Activated CD8-positive, alpha-beta memory T cell treated with anti-CD3 and anti-CD28 coated beads for 48 hours (primary cell): ENCODE results near the gene DHODH.

ENCODE experiments used
- DNase-seq, 3 experiments: peaks; one replicate each; pipeline ENCODE4 v3.0.0-alpha.2; 2020; ENCODE audit warnings: low read depth in 2 of 3, low spot score in 2 of 3

Gene DHODH

DNA sequence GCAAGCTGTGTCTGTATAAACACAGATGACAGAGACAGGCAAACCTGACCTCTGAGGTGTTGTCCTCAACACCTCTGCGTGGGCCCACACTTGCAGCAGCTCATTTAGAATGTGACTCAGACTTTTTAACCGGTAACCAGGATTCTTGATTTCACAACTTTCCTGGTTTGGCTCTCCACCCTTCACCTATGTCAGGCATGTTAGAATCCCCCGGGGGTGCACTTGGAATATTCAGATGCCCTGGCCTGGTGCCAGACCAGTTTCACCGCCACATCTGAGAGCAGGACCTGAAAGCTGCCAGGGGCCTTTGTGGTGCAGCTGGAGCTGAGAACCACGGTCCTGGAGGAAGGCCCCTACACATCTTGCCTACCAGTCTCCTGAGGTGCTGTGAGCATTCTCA is 4.8 kb downstream of the DHODH start:
- DNase-seq, result no peak

DNA sequence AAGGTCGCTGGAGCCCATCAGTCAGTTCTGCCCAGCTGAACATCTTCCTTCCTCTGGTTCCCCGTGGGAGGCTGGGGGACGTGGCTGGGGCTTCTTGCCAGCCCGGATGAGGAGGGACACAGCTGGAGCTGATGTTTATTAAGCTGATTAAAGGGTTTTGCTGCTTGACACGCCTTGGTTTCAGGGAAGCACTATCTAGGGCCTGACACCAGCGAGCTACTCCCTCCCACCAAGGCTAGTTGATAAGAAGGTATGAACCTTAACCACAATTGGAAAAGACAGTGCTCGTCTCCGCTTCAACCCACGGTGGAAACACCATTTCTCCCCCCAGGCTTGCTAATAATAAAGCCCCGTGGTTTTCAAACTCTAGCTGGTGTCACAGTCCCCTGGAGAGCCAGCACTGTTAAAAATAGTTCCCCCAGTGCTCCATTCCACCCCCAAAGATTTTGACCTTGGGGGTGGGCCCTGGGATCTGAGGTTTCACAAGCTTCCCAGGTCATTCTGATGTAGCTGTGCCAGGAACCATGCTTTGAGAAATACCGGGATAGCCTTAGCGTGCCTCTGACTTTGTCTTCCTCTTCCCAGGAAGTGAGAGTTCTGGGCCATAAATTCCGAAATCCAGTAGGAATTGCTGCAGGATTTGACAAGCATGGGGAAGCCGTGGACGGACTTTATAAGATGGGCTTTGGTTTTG is 5.5 kb downstream of the DHODH start:
- no peak for DNase-seq

DNA sequence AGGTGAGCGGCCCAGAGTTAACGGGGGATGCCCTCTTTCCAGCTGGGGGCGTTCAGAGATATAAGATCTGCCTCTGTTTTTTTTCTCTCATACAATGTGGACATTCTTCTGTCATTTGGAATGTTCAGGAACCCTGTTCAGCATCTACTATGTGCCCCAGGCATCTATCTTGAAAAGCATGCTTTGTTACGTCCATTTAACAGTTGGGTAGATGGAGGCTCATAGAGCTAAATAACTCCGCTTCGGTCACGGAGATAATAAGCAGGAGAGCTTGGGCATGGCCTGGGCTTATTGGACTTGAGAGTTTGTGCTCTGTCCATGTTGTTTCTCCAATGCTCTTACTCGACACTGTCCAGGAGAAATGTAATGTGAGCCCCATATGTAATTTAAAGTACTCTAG is 6.1 kb downstream of the DHODH start:
- DNase-seq, result no peak

DNA sequence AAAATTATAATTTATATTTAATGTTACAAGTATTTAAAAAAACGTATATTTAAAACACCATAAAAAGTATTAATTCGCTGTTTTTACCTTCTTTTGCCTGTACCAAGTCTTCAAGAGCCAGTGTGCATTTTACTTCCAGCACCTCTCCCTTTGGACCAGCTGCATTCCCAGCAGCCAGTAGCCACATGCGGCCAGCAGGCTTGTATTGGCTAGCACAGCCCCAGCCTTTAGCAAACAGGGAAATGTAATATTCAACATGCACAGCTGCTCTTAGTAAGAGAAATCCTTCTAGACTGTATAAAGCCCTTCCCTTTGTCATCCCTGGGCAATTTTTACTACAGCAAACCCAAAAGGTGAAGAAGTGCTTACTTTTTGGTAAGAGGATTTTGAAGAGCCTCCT is 6.6 kb downstream of the DHODH start:
- no peak for DNase-seq

DNA sequence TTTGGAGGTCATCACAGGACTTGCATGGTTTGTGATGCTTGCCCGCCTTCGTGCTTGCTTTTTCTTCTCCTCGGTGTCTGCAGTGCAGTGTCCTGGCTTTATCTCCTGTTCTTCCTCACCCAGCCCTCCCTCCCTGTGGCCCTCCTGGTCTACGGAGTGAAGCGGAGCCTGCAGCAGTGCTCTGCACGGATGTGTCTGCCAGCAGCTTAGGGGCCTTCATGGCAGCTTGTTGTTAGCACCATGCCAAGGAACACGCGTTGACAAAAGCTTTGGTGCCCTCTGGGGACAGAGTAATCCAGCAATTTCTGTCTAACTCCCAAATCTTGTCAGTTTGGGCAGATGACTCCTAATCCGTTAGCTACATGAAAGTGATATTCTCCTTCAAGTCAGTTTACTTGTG is 9.9 kb downstream of the DHODH start:
- DNase-seq, result no peak

DNA sequence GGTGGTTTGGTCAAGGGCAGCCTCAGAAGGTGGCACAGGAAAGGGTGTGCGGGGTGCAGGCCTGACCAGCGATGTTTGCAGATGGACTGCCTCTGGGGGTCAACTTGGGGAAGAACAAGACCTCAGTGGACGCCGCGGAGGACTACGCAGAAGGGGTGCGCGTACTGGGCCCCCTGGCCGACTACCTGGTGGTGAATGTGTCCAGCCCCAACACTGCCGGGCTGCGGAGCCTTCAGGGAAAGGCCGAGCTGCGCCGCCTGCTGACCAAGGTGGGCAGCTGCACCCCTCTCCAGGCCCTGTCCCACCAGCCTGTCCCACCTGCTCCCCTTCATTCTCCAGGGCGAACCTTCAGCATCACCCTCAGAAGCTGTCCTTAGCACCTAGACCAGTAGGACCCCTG is 12.5 kb downstream of the DHODH start:
- DNase-seq, result no peak

DNA sequence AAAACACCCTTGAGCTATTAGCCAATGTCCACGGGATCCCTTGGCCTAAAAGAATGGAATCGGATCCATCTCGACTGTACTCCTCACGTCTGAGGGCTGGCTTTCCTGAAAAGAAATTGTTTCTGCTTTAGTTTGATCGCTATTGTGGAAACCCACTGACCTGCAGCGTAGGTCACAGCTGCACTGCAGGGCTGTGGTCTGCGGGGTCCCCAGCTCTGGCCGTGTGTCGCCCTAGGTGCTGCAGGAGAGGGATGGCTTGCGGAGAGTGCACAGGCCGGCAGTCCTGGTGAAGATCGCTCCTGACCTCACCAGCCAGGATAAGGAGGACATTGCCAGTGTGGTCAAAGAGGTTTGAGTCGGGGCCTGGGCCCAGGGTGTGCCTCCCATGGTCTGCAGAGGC is 13.6 kb downstream of the DHODH start:
- no peak for DNase-seq

DNA sequence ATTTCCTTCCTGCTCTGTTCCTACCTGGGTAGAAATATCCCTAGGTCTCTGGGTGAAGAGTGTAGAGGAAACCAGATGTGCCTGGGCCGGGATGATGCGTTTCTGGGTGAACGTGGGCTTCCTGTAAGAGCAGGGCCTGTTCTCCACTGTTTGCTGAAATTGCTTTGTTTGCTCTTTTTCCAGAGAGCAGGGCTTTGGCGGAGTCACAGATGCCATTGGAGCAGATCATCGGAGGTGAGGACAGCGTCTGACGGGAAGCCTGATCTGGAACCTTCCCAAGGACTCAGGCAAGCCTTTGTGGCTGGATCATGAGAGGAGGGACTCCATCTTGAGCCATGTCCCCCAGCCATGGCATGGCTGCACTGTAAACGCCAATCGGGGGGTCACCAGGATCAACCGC is 15.4 kb downstream of the DHODH start:
- DNase-seq, result no peak

DNA sequence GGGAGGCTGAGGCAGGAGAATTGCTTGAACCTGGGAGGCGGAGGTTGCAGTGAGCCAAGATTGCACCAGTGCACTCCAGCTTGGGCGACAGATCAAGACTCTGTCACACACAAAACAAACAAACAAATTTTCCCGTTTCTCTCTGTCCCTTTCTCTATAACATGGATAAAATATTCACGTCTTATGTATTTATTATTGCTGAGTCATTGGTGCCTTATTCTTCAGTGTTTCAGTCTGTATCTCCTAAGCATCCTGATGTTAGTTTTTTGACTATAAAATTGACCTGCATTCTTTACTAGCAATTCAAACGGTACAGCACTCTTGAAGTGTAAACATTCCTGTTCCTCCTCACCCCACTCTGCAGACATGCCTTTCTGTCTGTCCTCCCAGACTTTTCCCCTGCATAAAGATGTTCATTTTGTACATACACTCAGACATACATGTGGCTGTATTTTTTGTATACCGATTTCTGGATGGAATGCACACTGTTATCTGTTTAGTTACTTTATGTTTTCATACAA is 16.4 kb downstream of the DHODH start:
- DNase-seq, result no peak

DNA sequence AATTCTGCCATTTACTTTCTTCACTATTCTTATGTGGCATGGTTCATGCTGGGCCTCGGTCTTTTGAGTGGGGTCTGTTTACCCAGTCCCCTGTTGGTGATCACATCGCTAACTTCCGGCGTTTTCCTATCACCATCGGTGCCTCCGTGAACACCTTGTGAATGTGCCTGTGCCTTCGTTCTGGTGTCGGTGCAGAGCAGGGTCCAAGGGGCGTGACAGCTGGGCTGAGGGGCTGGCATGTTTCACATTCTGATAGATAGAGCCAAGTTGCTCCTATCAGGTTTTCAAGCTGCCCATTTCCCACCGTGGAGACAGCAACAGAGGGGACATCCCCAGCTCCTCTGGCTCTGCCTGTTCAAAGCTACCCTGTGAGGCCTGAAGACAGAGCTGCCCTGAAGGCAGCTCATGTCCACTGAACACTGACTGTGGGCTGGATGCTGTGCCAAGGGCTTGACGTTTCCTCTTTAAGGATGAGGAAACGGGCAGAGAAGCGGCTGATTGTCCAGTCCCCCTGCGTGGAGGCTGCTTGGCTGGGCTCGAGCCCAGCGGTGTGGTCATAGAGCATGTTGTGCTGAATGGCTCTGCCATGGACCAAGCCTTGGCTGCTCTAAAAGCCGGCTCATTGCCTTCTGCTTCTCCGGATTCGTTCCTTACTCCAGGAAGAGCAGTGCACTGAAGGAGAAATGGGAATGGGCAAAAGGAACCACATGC is 17.0 kb downstream of the DHODH start:
- no peak for DNase-seq

DNA sequence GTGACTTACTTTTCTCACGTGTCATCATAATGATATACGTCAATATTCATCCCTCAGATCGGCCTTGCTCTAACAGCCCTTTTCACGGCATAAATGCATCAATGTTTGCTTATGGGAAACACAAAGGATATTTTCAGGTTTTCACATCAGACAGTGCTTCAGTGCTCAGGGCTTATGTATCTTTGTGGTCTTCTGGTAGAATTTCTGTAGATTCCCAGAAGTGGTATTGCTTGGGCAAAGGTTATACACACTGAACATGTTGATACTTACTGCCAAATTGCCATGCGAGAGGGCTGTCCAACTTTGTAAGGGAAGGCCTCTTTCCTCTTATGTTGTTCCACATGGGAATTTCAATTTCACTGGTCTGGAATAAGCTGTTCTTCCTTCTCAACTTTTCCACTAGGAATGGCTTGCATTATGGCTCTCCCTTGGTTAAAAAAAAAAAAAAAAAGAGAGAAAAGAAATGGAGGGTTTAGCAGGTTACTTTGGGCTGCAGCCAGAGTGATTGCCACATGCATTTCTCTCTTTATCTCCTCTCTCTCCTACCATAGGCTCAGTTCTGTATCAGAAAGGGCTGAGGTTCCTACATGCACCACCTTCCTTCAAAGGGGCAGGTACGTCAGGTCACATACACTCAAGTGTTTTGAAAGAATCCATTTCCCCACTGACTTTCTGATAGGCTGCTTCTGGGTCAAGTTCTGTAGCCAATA is 19.3 kb downstream of the DHODH start:
- DNase-seq, result no peak

DNA sequence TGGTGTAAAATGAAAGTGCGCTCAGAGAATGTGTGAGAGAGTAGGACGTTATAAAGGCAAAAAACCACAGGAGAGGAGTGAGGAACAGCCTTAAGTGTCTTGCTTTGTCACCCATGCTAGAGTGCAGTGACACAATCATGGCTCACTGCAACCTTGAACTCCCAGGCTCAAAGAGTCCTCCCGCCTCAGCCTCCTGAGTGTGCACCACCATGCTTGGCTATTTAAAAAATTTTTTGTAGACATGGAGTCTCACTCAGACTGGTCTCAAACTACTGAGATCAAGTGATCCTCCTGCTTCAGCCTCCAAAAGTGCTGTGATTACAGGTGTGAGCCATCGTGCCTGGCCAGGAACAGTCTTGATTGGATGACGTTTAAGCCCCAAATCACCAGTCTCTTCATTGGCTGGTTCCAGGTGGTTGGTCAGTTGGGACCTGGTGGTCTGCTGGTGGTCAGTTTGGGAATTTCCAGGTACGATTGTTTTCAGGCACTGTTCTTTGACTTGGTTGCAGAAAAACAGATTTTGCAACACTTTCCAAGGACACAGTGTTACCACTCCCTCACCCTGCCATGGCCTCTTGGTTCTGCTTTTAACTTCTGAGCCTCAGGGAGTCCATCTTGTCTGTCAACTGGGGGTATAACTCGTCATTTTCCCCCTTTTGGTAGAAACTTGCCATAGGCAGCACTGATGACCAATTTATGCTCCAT is 21.2 kb downstream of the DHODH start:
- no peak for DNase-seq

DNA sequence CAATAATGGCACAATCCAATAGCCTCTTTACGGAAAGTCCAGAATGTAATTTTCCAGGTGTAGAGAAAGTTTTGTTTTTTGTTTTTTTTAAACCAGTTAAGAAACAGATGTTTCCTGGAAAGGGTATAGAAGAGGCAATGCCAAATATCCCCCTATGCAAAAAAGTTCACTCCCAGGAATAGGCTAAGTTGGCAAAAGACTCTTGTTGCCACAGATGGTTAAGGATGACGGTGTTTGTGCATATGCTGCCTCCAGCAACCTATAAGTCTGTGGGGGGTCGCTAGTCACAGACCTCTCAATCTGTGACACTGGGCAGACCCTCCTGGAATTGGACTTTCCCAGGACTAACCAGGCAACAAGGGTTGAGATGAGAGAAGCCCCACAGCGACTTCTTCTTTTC is 24.9 kb downstream of the DHODH start:
- DNase-seq, result no peak

DNA sequence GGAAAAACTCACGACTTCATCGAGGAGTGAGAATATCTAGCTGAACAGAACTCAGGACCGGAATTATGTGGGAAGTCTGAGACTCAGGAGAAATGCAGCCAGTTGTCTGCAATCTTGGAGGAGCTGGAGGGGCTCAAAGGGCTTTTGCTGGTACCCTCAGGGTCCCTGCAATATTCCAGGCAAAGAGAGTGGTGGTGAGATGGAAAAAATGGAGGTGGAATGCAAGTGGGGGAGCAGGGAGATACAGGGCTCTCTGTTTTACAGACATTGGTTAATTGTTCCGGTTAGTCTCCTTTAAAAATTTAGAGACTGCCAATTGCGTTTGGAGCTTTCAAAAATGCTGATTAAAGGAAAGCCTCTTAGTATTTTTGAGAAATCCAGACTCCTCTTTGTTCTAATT is 27.6 kb downstream of the DHODH start:
- DNase-seq, result no peak

DNA sequence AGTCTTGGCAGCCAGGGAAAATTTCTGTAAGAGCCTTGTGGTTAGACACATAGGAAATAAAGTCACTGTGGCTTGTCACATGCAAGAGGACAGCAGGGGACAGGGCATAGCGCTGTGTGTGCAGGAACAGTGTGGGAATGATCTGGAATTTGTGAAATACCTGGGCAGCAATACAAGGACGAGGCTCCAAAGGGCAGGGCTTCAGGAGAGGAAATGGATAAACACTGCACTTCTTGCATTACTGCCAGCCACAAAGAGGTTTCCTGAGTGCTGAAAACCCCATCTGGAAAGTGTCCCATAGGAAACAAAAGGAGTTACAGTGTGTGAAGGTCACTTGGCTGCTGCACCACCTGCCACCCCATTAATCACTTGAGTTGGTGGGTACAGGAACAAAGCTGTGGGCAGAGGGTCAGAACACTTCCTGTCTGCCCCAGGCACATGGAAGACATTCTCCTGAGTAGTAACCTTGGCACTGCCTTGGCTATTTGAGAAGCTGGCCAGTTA is 33.7 kb downstream of the DHODH start:
- DNase-seq, result no peak

DNA sequence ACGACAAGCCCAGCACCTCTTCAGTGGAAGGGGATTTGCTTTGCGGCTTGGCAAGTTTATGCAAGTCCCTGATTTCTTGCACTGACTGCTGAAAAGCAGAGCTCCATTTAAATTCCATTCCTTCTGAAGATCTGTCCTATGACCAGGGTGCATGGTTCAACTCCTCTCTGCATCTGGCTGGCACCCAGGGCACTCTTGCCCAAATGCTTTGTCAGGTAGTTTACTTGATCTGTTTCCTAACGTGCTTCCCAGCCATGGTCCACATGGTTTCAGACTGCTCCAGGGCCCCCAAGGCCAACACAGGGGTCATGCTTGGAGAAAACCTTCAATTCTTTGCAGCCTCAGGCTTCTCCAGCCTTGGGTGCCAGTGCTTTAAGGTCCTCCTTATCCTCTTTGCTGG is 34.5 kb downstream of the DHODH start:
- DNase-seq, result no peak

DNA sequence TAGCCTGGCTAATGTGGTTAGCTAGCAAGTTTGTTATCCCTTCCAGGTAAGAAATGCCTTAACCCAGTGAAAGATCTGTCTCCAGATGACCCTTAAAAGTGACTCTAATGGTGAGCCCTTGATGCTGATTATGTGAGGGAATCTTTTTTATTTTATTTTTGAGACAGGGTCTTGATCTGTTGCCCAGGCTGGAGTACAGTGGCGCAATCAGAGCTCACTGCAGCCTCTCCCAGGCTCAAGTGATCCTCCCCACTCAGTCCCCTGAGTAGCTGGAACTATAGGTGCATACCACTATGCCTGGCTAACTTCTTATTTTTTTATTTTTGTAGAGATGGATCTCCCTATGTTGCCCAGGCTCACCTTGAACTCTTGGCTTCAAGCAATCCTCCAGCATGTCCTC is 35.0 kb downstream of the DHODH start:
- DNase-seq, result no peak

DNA sequence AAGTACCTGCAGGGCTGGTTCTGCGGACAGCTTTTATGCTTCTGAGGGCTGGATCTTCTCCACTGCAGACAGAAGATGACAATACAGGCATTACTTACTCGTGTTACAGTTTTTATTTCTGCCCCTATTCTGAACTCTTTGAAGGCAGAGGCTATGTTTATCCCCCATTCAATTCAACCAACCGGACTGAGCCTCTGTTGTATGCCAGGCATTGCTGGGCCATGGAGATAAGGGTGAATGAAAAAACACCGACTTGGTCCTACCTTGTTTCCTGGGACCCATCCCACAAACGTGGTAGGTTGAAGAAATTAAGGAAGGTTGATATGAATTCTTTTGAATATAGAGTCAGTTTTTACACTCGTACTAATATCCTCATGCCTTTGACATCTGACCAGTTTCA is 35.8 kb downstream of the DHODH start:
- DNase-seq, result no peak

DNA sequence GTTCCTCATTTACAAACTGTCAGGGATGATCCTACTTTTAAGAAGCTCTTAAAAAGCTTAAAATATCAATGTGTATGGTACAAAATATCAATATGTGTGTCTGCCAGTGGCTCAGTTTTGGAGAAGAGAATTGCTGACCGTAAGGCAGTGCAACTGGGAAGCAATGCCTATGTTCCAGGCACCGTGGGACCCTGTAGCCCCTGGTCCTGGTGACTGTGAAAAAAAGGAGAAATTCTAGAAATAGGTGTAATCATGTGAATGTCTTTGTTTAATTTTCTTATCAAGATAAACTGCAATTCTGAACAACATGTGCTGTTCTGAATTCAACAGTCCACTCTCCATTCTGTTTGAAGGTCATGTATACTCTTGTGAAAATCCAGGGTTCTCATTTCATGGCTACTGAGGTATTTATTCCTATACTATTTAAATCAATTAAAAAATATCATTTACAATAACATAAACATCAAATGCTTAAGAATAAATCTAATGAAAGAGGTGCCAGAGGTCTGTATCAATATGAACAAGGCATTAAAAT is 36.3 kb downstream of the DHODH start:
- DNase-seq, result no peak

DNA sequence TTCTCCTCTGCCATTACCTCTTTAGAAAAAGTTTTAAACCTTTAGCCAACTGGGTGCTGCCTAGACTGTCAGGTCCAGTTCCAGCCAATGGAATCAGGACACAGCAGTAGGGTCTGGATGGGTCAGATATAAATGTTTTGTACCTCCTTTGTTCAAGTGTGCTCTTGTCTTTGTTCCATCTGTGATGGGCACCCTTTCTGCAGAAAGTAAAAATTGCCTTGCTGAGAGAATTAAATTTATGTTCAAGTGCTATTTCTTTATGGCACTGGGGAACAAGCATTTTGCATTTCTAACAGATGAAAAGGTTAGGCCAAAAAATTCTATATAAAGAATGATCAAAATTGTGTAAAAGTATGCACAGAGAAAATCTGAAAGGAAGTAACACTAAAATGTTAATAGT is 40.6 kb downstream of the DHODH start:
- no peak for DNase-seq

DNA sequence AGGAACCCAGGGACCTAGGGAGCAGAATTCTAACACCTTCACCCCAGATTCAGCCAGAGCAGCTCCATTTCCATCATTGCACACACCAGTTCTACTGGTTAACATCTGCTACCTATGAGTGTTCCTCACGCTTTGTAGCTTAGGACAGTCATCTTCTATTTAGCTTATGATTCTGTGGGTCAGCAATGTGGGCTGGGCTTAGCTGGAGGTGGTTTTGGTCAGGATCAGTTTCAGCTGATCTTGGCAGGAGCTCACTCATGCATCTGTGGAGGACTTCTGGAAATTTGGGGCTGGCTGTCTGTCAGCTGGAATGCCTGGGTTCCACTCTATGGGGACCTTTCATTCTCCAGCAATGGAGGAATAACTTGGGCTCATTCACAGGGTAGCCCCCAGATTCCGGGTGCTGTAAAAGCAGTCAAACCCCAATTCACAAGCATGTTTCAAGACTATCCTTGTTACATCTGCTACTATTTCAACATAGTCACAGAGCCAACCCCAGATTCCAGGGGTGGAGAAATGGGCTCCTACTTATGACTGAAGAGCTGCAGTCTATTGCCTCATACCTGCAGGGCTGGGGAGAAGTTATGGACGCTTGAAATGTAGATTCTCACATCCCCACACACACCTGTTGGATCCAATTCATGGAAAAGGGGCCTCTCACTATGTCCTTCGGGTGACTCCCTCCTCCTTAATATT is 42.4 kb downstream of the DHODH start:
- no peak for DNase-seq
